ENCODE data around the gene NFKBIE. TPM values are rescaled to one million over a fixed set of nuclear protein-coding genes. Genes with fewer than 3 reads are reported as not detected.

NFKBIE gene
- total and polyA plus RNA-seq, 2 of the 13 experiments (the other 11 are each of a cell fraction or from before 2014, with no cell fraction given), result 6.7 to 14.5 TPM

DNA sequence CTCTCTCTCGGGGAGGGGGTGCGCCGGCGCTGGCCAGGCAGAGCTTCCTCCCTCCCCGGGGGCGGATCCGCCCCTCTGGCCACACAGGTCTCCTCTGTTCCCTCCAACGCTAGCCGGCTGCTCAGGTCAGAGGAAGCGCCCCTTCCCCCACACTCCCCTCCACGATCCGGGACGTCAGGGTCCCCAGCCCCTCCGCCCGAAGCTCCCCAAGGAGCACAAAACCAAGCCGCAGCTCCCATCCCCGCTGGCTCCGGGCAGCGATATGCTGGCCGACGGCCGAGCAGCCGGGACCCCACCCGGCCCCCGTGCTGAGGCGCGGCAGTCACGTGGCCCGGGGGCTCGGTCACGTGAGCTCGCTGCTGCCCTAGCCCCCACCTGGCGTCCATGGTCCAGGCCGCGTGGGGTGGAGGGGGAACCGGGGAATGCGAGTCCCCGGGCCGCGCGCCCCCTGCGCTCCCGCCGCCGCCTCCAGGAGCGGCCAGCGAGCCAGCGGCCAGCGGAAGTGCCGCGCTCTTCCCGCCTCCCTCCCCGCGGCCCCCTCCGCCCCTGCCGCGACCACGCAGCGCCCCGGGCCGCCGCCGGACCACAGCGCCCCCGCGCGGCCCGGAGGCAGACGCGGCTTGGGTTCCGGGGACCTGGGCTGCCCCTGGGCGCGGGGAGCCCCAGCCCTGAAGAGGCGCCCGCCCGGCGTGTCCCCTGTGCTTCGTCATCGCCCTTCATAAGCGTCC is 8.2 kb downstream of the NFKBIE start, which contains the start of gene SLC35B2 (continued):
- TF ChIP-seq, protein P1, sequence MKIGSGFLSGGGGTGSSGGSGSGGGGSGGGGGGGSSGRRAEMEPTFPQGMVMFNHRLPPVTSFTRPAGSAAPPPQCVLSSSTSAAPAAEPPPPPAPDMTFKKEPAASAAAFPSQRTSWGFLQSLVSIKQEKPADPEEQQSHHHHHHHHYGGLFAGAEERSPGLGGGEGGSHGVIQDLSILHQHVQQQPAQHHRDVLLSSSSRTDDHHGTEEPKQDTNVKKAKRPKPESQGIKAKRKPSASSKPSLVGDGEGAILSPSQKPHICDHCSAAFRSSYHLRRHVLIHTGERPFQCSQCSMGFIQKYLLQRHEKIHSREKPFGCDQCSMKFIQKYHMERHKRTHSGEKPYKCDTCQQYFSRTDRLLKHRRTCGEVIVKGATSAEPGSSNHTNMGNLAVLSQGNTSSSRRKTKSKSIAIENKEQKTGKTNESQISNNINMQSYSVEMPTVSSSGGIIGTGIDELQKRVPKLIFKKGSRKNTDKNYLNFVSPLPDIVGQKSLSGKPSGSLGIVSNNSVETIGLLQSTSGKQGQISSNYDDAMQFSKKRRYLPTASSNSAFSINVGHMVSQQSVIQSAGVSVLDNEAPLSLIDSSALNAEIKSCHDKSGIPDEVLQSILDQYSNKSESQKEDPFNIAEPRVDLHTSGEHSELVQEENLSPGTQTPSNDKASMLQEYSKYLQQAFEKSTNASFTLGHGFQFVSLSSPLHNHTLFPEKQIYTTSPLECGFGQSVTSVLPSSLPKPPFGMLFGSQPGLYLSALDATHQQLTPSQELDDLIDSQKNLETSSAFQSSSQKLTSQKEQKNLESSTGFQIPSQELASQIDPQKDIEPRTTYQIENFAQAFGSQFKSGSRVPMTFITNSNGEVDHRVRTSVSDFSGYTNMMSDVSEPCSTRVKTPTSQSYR (CRISPR knock-in tag; IDR thresholded peaks at IDR 0.05; ENCODE audit: borderline replicate concordance), result peak; percentile 85
- TF ChIP-seq, protein P2, sequence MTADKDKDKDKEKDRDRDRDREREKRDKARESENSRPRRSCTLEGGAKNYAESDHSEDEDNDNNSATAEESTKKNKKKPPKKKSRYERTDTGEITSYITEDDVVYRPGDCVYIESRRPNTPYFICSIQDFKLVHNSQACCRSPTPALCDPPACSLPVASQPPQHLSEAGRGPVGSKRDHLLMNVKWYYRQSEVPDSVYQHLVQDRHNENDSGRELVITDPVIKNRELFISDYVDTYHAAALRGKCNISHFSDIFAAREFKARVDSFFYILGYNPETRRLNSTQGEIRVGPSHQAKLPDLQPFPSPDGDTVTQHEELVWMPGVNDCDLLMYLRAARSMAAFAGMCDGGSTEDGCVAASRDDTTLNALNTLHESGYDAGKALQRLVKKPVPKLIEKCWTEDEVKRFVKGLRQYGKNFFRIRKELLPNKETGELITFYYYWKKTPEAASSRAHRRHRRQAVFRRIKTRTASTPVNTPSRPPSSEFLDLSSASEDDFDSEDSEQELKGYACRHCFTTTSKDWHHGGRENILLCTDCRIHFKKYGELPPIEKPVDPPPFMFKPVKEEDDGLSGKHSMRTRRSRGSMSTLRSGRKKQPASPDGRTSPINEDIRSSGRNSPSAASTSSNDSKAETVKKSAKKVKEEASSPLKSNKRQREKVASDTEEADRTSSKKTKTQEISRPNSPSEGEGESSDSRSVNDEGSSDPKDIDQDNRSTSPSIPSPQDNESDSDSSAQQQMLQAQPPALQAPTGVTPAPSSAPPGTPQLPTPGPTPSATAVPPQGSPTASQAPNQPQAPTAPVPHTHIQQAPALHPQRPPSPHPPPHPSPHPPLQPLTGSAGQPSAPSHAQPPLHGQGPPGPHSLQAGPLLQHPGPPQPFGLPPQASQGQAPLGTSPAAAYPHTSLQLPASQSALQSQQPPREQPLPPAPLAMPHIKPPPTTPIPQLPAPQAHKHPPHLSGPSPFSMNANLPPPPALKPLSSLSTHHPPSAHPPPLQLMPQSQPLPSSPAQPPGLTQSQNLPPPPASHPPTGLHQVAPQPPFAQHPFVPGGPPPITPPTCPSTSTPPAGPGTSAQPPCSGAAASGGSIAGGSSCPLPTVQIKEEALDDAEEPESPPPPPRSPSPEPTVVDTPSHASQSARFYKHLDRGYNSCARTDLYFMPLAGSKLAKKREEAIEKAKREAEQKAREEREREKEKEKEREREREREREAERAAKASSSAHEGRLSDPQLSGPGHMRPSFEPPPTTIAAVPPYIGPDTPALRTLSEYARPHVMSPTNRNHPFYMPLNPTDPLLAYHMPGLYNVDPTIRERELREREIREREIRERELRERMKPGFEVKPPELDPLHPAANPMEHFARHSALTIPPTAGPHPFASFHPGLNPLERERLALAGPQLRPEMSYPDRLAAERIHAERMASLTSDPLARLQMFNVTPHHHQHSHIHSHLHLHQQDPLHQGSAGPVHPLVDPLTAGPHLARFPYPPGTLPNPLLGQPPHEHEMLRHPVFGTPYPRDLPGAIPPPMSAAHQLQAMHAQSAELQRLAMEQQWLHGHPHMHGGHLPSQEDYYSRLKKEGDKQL (CRISPR knock-in tag; IDR thresholded peaks at IDR 0.05; ENCODE audit: low read depth), result peak; percentile 37; the same call in 1 of the 2 replicates
- TF ChIP-seq ATF7-NPFF (CRISPR knock-in tag; IDR thresholded peaks at IDR 0.05; ENCODE audit: low read depth), result peak; percentile 98
- TF ChIP-seq FOXO1 (CRISPR knock-in tag; IDR thresholded peaks at IDR 0.05), result 0 out of 2 replicates have a peak, but pooled peaks have one; percentile 8
- TF ChIP-seq, protein P3, sequence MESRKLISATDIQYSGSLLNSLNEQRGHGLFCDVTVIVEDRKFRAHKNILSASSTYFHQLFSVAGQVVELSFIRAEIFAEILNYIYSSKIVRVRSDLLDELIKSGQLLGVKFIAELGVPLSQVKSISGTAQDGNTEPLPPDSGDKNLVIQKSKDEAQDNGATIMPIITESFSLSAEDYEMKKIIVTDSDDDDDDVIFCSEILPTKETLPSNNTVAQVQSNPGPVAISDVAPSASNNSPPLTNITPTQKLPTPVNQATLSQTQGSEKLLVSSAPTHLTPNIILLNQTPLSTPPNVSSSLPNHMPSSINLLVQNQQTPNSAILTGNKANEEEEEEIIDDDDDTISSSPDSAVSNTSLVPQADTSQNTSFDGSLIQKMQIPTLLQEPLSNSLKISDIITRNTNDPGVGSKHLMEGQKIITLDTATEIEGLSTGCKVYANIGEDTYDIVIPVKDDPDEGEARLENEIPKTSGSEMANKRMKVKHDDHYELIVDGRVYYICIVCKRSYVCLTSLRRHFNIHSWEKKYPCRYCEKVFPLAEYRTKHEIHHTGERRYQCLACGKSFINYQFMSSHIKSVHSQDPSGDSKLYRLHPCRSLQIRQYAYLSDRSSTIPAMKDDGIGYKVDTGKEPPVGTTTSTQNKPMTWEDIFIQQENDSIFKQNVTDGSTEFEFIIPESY (CRISPR knock-in tag; IDR thresholded peaks at IDR 0.05), result 0 out of 2 replicates have a peak, but pooled peaks have one; percentile 33
- TF ChIP-seq, protein P4, sequence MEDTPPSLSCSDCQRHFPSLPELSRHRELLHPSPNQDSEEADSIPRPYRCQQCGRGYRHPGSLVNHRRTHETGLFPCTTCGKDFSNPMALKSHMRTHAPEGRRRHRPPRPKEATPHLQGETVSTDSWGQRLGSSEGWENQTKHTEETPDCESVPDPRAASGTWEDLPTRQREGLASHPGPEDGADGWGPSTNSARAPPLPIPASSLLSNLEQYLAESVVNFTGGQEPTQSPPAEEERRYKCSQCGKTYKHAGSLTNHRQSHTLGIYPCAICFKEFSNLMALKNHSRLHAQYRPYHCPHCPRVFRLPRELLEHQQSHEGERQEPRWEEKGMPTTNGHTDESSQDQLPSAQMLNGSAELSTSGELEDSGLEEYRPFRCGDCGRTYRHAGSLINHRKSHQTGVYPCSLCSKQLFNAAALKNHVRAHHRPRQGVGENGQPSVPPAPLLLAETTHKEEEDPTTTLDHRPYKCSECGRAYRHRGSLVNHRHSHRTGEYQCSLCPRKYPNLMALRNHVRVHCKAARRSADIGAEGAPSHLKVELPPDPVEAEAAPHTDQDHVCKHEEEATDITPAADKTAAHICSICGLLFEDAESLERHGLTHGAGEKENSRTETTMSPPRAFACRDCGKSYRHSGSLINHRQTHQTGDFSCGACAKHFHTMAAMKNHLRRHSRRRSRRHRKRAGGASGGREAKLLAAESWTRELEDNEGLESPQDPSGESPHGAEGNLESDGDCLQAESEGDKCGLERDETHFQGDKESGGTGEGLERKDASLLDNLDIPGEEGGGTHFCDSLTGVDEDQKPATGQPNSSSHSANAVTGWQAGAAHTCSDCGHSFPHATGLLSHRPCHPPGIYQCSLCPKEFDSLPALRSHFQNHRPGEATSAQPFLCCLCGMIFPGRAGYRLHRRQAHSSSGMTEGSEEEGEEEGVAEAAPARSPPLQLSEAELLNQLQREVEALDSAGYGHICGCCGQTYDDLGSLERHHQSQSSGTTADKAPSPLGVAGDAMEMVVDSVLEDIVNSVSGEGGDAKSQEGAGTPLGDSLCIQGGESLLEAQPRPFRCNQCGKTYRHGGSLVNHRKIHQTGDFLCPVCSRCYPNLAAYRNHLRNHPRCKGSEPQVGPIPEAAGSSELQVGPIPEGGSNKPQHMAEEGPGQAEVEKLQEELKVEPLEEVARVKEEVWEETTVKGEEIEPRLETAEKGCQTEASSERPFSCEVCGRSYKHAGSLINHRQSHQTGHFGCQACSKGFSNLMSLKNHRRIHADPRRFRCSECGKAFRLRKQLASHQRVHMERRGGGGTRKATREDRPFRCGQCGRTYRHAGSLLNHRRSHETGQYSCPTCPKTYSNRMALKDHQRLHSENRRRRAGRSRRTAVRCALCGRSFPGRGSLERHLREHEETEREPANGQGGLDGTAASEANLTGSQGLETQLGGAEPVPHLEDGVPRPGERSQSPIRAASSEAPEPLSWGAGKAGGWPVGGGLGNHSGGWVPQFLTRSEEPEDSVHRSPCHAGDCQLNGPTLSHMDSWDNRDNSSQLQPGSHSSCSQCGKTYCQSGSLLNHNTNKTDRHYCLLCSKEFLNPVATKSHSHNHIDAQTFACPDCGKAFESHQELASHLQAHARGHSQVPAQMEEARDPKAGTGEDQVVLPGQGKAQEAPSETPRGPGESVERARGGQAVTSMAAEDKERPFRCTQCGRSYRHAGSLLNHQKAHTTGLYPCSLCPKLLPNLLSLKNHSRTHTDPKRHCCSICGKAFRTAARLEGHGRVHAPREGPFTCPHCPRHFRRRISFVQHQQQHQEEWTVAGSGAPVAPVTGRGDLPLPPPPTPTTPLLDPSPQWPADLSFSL (CRISPR knock-in tag; IDR thresholded peaks at IDR 0.05), result no peak

Measured in HepG2 (cell line).